GM19193 (cell line): ENCODE results near the gene POLN.

Experiments used
- POLR2A ChIP-seq: IDR thresholded peaks from 4 replicates; pipeline ENCODE4 v1.6.1; 2011; ENCODE audit not compliant: insufficient read depth, insufficient read length; ENCODE audit errors: extremely low read depth

Gene POLN

DNA sequence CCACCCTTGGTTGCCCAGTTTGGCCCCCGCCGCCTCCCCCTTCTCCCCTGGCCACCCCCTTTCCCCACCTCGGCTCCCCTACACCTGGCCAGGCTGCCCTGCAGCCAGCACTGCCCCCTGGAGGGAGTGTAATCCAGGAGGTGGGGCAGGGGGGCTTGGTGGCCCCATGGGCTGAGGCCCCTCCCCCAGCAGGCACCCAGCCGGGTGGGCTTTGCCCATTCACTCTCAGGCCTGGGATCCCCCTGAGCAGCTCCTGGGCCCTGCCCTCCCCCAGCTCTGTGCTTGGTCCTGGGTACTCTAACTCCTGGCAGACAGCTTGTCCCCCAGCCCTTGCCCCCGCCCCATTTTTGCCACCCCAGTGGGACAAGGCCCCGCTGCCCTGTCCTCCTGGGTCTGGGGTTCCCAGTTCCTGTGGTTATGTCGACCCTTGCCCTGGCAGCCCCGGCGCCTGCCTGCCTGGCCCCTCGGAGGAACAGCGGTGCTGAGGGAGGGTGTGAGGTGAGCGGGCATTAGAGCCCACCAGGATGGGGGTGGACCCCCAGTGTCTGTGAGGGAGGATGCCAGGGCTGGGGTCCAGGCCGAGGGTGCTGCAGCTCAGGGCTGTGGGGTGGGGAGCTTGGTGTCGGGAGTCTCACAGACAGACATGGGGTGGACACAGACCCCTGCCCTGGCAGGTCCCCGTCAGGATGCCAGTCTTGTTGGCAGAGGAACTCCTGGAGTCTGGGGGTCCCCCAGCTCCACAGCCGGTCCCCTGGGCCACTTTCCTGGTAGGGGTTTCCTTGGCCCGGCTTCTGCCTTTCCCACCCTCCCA lies 172.6 kb downstream of the POLN start:
- no peak for TF ChIP-seq POLR2A

DNA sequence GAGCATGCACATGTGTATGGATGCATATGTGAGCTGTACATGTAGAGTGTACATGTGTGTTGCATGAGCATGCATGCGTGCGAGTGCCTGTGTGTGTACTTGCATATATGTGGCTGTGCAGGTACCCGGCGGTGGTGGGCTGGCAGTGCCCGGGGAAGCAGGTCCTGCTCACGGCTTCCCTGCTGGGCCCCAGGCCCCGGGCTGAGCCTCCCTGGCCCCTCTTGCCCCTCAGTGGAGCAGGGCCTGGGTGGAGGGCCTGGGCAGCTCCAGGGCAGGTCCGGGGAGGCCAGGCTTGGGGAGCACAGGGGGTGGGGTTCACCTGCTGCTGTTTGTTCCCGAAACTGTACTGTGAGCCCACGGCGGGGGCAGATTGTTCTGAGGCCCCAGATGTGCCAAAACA lies 173.4 kb downstream of the POLN start:
- TF ChIP-seq POLR2A = no peak

DNA sequence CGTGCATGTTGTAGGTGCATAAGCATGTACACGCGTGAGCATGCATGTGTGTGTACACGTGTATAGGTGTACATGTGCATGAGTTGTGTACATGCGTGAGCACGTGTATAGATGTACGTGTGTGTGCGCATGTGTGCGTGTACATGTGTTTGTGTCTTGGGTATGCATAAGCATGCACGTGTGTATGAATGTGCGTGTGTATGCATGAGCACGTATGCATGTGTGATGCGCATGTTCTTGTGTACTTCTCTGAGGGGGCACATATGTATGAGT lies 173.8 kb downstream of the POLN start:
- TF ChIP-seq POLR2A = no peak

DNA sequence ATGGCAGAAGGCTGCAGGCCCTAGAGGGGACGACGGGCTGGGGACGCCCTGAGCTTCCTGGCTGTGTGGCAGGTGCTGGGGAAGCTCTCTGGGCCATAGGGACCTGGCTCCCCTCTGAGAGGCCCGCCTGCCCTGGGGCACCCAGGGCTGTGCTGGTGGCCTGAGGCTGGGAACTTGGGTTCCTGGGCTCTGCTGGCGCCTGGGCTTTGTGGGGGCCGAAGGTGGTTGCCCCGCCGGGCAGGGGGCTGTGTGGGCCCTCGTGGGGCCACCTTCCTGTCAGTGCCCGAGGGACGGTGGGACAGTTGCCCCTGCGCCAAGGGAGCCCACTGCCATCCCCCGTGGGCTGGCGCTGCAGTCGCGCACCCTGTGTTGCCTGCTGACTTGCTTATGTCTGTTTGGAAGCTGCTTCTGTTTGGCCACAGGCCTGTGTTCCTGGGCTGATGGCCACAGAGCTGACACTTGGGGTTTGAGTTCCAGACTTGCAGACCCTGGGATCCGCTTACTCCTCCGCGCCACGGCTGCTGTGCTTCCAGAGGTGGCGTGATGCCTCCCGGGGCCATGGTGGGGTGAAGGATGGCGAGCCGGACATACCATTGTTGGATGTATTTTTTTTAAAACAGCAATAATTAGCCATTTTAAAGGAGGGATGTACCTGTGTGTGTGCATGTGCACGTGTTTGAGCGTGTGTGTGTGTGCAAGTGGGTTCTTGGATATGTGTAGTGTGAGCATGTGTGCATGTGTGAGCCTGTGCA lies 174.3 kb downstream of the POLN start:
- no peak for TF ChIP-seq POLR2A

DNA sequence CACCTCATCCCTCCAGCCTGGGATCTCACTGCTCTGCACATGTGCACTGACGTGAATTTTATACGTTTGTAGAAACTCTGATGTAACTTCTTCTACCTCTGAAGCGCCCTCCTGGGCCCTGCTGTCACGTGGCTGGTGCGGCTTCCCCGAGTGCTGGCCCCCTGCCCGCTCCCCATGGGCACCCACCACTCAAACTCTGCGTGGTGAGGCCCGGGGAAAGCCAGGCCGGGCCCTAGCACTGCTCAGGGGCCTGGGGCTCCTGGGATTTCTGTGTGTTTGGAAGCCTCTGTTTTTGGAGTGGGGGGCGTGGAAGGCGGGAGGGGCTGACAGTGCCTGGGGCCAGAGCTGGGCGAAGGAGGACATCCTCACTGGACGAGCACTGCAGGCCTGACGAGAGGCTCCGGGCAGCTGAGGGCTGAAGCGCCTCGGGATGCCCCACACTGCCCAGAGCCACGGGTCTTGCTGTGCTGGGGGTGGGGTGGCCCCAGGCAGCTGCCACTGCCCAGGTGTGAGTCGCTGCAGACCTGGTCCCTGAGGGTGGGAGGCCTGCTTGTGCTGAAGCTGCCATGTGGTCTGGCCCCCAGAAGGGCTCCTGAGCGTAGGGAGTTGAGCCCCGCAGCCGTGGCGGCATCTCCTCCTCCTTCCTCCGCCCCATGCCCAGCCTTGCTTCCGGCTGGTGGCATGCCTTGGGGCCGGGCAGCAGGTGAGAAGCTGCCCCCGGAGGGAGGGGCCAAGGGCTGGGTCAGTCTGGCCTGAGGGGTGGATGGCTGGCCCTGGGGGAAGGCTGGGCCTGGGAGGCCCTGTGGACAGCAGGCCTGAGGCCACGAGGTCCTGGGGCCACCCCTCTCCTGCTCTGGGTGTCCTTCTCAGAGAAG lies 175.1 kb downstream of the POLN start:
- no peak for TF ChIP-seq POLR2A

DNA sequence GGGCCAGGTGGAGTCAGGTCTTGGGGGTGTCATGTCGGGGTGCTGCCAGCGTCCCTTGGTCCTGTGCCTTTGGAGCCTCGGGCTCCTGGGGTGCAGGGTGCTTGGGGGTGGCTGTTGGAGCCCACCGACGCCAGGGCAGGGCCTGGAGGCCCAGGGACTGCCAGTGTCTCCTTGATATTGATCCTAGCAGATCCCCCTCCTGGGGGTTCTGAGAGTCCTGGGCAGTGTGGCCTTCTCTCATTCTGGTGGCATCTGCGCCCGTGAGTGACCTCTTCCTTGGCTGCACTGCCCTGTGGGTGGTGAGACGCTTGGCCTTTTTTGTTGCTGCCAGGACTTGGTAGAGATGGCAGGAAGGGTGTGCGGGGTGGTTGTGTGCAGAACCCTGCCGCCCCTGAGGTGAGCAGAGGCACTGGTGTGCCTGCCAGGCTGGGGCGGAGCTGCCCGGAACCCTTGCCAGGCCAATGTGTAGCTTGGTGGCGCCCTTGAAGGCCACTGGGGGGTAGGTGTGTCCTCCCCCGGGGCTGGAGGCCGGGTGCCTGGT lies 175.8 kb downstream of the POLN start:
- TF ChIP-seq POLR2A = no peak

DNA sequence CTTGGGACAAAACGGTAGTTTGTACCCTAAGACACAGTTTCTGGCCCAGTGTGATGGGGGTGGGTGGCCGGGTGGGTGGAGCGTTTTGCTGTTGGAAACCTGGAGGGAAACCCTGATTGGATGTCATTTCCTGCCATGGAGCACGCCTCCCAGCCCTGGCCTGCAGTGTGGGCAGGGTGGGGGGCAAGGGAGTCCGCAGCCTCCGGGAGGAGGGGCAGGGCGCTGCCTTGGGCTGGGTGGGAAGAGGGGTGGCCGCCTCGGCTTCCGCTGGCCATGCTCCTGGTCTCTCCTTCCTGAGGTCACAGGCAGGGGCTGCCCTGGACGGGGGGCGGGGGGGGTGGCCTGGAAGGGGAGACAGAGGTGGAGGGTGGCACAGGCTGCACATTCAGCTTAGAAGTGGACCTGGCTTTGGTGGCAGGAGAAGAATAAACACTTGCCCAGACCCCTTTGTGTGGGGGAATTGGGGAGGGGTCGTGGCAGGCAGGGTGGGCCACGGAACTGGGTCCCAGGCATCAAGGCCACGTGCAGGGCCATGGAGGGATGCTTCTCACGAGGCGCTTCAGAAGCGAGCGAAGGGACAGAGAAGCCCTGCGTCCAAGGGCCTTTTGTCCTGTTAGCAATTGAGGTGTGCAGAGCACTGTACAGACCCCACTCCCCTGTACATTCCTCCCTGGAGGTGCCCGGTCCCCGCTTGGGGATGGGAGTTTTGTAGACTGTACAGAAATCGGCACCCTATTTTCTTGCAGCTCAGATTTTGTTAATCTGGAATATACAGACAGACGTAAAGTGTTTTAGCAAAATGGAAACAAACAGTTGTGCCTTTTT lies 176.6 kb downstream of the POLN start:
- TF ChIP-seq POLR2A = no peak

DNA sequence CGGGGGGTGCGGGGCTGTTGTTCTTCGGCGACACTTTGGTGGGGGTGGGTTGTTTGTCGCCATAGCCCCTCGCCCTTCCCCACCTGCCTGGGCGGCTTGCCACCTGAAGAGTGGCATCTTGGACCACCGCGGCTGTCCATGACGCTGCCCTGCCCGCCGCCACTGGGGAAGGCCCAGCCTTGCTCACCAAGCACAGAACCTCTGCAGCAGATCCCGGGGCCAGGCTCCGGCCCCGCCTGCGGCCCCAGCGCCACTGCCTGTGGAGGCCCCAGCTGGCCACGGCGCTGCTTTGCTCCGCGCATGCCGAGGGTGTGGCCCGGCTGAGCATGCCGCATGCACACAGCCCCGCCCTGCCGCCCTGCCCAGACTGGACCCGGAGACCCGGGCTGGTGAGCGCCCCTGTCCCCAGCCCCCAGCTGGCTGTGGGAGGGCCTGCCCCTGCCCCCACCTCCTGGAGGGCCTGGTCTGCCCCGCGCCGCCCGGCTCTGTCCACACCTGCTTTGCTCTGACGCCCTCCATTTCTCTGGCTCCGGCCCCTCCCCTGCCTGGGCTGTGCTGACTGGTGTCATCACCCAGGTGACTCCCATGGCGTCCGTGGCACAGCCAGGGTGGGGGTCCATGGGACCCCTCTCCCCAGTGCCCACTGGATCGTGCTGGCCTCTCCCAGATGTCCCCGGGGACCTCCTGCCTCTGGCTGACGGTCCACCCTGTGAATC lies 177.5 kb downstream of the POLN start:
- no peak for TF ChIP-seq POLR2A

DNA sequence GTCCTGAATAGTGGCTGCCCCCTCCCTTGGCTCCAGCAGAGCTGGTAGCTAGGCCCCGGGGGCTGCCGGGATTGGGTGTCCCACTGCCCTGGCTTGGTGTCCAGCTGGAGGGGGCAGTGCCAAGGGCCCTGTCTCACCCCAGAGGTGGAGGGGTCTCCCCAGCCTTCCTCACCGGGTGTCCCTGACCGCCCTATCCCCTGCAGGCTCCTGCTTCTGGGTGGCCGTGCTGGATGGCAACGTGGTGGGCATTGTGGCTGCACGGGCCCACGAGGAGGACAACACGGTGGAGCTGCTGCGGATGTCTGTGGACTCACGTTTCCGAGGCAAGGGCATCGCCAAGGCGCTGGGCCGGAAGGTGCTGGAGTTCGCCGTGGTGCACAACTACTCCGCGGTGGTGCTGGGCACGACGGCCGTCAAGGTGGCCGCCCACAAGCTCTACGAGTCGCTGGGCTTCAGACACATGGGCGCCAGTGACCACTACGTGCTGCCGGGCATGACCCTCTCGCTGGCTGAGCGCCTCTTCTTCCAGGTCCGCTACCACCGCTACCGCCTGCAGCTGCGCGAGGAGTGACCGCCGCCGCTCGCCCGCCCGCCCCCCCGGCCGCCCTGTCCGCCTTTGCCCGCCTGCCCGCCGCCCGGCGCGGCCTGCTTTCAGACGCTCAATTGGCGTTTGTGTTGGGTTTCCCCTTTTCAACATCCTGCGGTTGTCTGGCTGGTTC lies 178.2 kb downstream of the POLN start:
- no peak for TF ChIP-seq POLR2A

DNA sequence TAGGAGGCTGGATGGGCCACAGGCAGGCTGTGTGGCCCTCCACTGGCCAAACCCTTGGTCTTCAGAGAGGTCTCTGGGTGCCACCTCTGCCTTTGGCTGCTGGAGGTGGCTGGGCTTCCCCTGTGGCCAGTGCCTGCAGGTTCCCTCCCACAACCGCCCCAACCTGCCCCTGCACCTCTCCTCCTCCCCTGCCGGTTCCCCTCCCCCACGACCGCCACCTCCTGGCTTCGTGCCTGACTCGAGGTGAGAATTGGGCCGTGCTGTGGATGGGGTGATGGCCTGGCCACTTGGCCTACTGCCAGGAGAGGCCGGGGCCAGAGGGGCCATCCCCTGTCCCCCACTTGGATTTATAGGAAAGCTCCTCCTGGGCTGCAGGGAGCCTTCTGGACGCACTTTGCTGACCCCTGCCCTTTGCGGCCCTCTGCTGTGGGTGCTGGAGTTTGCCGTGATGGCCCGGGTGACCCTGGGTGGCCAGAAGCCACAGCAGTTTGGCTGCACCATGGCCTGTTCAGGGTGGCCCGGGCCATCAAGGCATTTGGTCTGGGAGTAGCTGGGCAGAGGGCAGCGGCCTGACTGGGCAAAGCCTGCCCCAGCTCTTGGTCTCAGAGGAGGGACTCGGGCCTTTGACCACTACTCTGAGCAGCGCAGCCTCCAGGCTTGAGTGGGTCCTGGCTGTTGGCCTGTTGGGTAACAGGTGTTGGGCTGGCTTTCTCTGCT lies 179.0 kb downstream of the POLN start:
- TF ChIP-seq POLR2A = no peak

DNA sequence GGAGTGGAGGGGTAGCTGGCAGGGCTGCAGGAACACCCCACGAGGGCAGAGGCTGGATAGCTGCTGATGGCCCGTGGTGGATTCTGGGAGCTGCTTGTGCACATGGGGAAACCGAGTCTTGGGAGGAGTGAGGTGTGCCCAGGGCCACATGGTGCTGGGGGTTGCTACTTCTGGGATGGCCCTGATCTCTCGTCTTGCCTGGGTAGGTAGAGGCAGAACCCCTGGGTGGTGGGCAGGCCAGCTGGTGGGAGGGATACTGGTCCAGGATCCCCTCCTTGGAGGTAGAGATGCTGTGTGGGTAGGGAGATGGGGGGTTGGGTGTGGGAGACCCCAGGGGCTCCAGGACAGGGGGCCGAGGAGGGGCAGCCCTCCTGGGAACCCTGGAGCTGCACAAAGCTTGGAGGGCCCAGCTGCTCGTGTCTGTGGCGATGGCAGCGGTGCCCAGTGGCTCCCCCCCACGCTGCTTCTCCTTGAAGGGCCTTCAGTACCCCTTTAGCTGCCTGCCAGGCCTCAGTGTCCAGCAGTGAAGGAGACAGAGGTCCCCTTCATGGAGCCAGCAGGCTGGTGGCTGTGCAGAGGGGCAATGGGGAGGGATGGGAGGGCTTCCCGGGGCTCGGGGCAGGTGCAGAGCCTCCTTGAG lies 179.6 kb downstream of the POLN start:
- no peak for TF ChIP-seq POLR2A
